ENCODE data around the gene AAGAB. TPM values are rescaled to one million over a fixed set of nuclear protein-coding genes. Genes with fewer than 3 reads are reported as not detected.
"Not testable (repeated sequence)": the region's sequence is repeated elsewhere in the genome, so short reads cannot be mapped to it uniquely, and the experiment has no call there.

The AAGAB gene
- total and polyA plus RNA-seq, 5 donors from 2014 or later, result 28.1 to 67.5 (median 54.3) TPM

DNA sequence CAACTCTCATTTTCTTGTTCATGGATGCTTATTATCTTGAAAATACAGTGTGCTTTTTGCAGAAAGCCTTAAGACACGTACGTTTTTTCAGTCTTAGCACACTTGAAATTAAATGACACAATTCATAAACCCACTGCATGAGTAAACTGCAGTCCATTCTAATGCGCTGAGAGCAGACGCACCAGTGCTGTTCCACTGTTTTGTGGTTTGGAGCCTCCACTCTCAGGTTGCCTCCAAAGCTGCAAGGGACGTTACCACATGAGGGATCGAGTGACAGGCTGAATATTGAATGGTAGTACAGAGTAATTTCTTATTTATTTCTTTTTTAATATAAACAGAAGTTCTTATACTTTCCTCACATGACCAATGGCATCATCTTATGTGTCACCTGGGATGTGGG, 12.4 kb upstream of the AAGAB start:
- H3K27me3 ChIP-seq (ENCODE audit: control insufficient read depth, insufficient read depth, low read length), result no peaks in the 10 kb centered on the region
- H3K4me1 ChIP-seq (ENCODE audit: control insufficient read depth, insufficient read depth, low read length, poor library complexity, severe bottlenecking), result no peaks in the 10 kb centered on the region
- no peak overlapping the region for H3K4me3 ChIP-seq (ENCODE audit: low read depth, low read length)
- H3K9me3 ChIP-seq (ENCODE audit: control insufficient read depth in 2 of 2, low read length in 2 of 2), result no peaks in the 10 kb centered on the region
- ATAC-seq (ENCODE audit: low read depth in 2 of 2), result no peak
- peaks cover 0 to 5% (median 0%) of the 10 kb centered on the region in 7 donors for H3K9me3 Mint-ChIP-seq
- H3K36me3 ChIP-seq (ENCODE audit: control insufficient read depth, insufficient read depth, low read length), result no peaks in the 10 kb centered on the region
- no peak overlapping the region for H3K4me3 Mint-ChIP-seq
- no peak overlapping the region for H3K27ac Mint-ChIP-seq
- no peak overlapping the region for H3K27ac ChIP-seq (ENCODE audit: insufficient read depth, low read length, poor library complexity, severe bottlenecking)
- peaks cover 16% of the 10 kb centered on the region for H3K27me3 Mint-ChIP-seq
- no peaks in the 10 kb centered on the region for H3K36me3 Mint-ChIP-seq
- DNase-seq, result no peak
- H3K4me1 Mint-ChIP-seq, result no peaks in the 10 kb centered on the region

DNA sequence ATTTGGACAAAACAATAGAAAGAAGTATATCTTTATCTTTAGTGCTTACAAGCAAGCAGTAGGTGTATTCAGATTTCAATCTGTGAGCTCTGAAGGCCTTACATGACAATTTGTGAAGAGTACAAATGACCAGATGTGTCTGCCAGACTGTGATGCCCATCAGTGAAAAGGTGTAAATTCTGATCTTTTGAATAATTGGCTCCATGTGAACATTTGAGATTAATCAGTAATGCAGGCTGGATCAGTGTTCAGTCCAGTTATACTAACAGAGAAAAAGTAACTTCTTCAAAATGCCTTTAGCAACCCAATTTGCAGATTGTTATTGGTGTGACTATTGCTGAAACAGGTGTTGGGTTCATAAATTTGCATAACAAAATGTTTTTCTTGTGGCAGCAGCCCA, 5.3 kb upstream of the AAGAB start:
- Histone ChIP-seq H3K27me3 (ENCODE audit: control insufficient read depth, insufficient read depth, low read length) (no peaks in the 10 kb centered on the region), H3K36me3 (ENCODE audit: control insufficient read depth, insufficient read depth, low read length) (no peaks in the 10 kb centered on the region), H3K27ac (ENCODE audit: insufficient read depth, low read length, poor library complexity, severe bottlenecking) (no peak overlapping the region), H3K9me3 (ENCODE audit: control insufficient read depth in 2 of 2, low read length in 2 of 2) (no peaks in the 10 kb centered on the region), H3K4me3 (ENCODE audit: low read depth, low read length) (no peak overlapping the region), H3K4me1 (ENCODE audit: control insufficient read depth, insufficient read depth, low read length, poor library complexity, severe bottlenecking) (peaks cover 3% of the 10 kb centered on the region)
- H3K27me3 Mint-ChIP-seq, result peaks cover 2% of the 10 kb centered on the region
- H3K36me3 Mint-ChIP-seq, result no peaks in the 10 kb centered on the region
- no peaks in the 10 kb centered on the region for H3K9me3 Mint-ChIP-seq
- no peak overlapping the region for H3K4me3 Mint-ChIP-seq
- ATAC-seq (ENCODE audit: low read depth in 2 of 2) (no peak), DNase-seq (no peak)
- H3K4me1 Mint-ChIP-seq, result peaks cover 0 to 22% (median 7%) of the 10 kb centered on the region in 4 donors
- H3K27ac Mint-ChIP-seq, result no peak overlapping the region

DNA sequence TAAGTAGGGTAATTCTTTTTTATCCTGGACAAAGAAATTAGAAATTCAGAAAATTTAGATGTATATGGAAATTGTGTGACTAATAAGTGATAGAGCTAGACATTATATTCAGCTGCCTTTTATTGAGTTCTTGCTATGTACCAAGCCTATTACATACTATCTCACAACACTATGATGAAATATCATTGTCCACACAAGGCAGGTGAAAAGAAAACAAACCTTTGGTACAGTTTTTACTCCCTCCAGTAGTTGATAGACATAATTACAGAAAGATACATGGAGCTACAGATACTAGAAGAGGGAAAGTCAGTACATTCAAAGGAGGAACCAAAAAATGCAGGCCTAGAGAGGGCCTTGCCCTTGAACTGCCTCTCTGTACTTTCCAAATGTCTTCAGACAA, 4.9 kb upstream of the AAGAB start:
- ATAC-seq (ENCODE audit: low read depth in 2 of 2) (no peak), DNase-seq (no peak)
- H3K9me3 Mint-ChIP-seq, result no peaks in the 10 kb centered on the region
- H3K4me1 Mint-ChIP-seq, result peaks cover 0 to 26% (median 9%) of the 10 kb centered on the region in 4 donors
- H3K27ac Mint-ChIP-seq, result no peak overlapping the region
- Histone ChIP-seq H3K4me1 (ENCODE audit: control insufficient read depth, insufficient read depth, low read length, poor library complexity, severe bottlenecking) (peaks cover 3% of the 10 kb centered on the region), H3K4me3 (ENCODE audit: low read depth, low read length) (no peak overlapping the region), H3K36me3 (ENCODE audit: control insufficient read depth, insufficient read depth, low read length) (no peaks in the 10 kb centered on the region), H3K27me3 (ENCODE audit: control insufficient read depth, insufficient read depth, low read length) (no peaks in the 10 kb centered on the region), H3K9me3 (ENCODE audit: control insufficient read depth in 2 of 2, low read length in 2 of 2) (no peaks in the 10 kb centered on the region), H3K27ac (ENCODE audit: insufficient read depth, low read length, poor library complexity, severe bottlenecking) (no peak overlapping the region)
- peaks cover 5% of the 10 kb centered on the region for H3K27me3 Mint-ChIP-seq
- no peak overlapping the region for H3K4me3 Mint-ChIP-seq
- H3K36me3 Mint-ChIP-seq, result no peaks in the 10 kb centered on the region

DNA sequence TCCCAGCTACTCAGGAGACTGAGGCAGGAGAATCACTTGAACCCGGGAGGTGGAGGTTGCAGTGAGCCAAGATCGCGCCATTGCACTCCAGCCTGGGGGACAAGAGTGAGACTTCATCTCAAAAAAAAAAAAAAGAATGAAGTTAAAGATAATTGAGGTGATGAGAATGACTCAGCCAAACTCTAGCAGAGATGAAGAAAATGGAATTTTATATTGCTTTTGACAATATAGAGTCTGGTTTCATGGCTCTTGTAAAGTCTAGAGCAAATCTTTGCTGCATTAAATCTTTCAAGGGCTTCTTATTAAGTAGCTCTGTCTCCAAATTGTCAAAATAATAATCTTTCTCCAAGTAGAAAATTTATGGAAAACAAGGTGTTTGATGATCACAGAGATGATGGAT, 4.0 kb upstream of the AAGAB start:
- peaks cover 0 to 36% (median 14%) of the 10 kb centered on the region in 4 donors for H3K4me1 Mint-ChIP-seq
- H3K4me3 Mint-ChIP-seq; H3K27ac ChIP-seq (ENCODE audit: insufficient read depth, low read length, poor library complexity, severe bottlenecking); DNase-seq; H3K27ac Mint-ChIP-seq; ATAC-seq (ENCODE audit: low read depth in 2 of 2); H3K27me3 Mint-ChIP-seq; H3K36me3 ChIP-seq (ENCODE audit: control insufficient read depth, insufficient read depth, low read length); H3K4me3 ChIP-seq (ENCODE audit: low read depth, low read length); H3K36me3 Mint-ChIP-seq; H3K9me3 Mint-ChIP-seq; H3K9me3 ChIP-seq (ENCODE audit: control insufficient read depth in 2 of 2, low read length in 2 of 2); H3K27me3 ChIP-seq (ENCODE audit: control insufficient read depth, insufficient read depth, low read length): not testable (repeated sequence)
- H3K4me1 ChIP-seq (ENCODE audit: control insufficient read depth, insufficient read depth, low read length, poor library complexity, severe bottlenecking), result peaks cover 12% of the 10 kb centered on the region

DNA sequence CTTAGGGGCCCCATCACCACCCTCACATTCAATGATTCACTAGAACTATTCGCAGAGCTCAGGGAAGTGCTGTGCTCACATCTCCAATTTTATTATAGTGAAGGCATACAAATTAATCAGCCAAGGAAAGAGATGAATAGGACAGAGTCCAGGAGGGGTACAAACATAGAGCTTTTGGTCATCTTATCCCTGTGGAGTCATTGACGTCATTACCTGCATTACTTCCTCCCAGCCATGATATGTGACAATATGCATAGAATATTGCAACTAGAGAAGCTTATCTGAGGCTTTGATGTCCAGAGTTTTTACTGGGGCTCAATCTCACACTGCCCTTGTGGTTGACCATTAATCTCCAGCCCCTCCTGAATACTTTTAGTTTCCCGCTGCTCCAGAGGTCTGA, 1.6 kb upstream of the AAGAB start:
- Mint-ChIP-seq H3K4me1 (peaks cover 12 to 59% (median 32%) of the 10 kb centered on the region in 4 donors), H3K27ac (no peak overlapping the region), H3K27me3 (peaks cover 5% of the 10 kb centered on the region), H3K36me3 (peaks cover 6% of the 10 kb centered on the region), H3K9me3 (peaks cover 0 to 2% (median 0%) of the 10 kb centered on the region in 7 donors), H3K4me3 (peak overlapping the region; percentile 88 to 99 (median 95))
- no peaks in the 10 kb centered on the region for H3K36me3 ChIP-seq (ENCODE audit: control insufficient read depth, insufficient read depth, low read length)
- H3K4me1 ChIP-seq (ENCODE audit: control insufficient read depth, insufficient read depth, low read length, poor library complexity, severe bottlenecking), result peaks cover 21% of the 10 kb centered on the region
- H3K4me3 ChIP-seq (ENCODE audit: low read depth, low read length), result no peak overlapping the region
- ATAC-seq (ENCODE audit: low read depth in 2 of 2) (no peak), DNase-seq (no peak)
- H3K27ac ChIP-seq (ENCODE audit: insufficient read depth, low read length, poor library complexity, severe bottlenecking), result no peak overlapping the region
- H3K27me3 ChIP-seq (ENCODE audit: control insufficient read depth, insufficient read depth, low read length), result no peaks in the 10 kb centered on the region
- H3K9me3 ChIP-seq (ENCODE audit: control insufficient read depth in 2 of 2, low read length in 2 of 2), result no peaks in the 10 kb centered on the region

DNA sequence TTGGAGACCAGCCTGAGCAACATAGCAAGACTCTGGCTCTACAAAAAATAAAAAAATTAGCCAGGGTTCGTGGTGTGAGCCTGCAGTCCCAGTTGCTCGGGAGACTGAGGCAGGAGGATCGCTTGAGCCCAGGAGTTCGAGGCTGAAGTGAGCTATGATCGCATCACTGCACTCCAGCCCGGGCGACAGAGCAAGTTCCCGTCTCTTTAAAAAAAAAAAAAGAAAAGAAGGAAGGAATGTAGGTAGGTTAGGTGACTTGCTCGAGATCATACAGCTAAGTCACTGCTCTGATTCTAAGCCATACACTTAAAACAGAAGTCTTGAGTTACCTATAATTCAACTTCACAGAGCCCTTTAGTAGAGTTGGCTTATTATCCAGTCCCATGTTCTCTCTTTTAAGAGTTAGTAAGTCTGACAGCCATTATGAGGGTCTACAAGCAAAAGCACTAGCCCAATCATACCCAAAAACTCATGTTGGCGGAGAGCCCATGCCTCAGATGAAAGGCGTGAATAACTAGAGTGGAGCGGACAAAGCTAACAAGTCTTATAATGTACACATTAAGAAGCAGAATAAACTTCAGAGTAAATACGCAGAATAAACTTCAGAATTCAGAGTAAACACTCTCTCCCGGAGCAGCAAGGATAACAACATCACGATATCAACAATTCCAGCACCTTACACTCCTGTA, 768 bp downstream of the AAGAB start:
- Mint-ChIP-seq H3K27ac (peak overlapping the region; percentile 82 to 98 (median 97)), H3K27me3 (peaks cover 9% of the 10 kb centered on the region), H3K36me3 (peaks cover 6% of the 10 kb centered on the region), H3K9me3 (peaks cover 0 to 4% (median 0%) of the 10 kb centered on the region in 7 donors), H3K4me3 (peak overlapping the region; percentile 92 to 99 (median 98)), H3K4me1 (peaks cover 17 to 67% (median 43%) of the 10 kb centered on the region in 4 donors)
- H3K4me1 ChIP-seq (ENCODE audit: control insufficient read depth, insufficient read depth, low read length, poor library complexity, severe bottlenecking), result peaks cover 21% of the 10 kb centered on the region
- no peaks in the 10 kb centered on the region for H3K27me3 ChIP-seq (ENCODE audit: control insufficient read depth, insufficient read depth, low read length)
- no peaks in the 10 kb centered on the region for H3K9me3 ChIP-seq (ENCODE audit: control insufficient read depth in 2 of 2, low read length in 2 of 2)
- ATAC-seq (ENCODE audit: low read depth in 2 of 2) (no peak), DNase-seq (no peak)
- H3K4me3 ChIP-seq (ENCODE audit: low read depth, low read length), result peak overlapping the region; percentile 99
- H3K27ac ChIP-seq (ENCODE audit: insufficient read depth, low read length, poor library complexity, severe bottlenecking), result peak overlapping the region; percentile 86
- H3K36me3 ChIP-seq (ENCODE audit: control insufficient read depth, insufficient read depth, low read length), result no peaks in the 10 kb centered on the region

DNA sequence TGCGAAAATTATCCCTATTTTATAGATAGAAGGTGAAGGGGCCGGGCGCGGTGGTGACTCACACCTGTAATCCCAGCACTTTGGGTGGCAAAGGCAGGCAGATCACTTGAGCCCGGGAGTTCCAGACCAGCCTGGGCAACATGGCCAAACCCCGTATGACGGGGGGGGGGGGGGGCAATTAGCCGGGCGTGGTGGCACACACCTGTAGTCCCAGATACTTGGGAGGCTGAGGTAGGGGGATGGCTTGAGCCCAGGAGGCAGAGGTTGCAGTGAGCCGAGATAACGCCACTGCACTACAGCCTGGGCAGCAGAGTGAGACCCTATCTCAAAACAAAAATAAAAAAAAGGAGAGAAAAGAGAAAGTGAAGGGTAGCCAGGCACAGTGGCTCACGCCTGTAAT, 1.4 kb downstream of the AAGAB start:
- H3K27me3 Mint-ChIP-seq, result peaks cover 9% of the 10 kb centered on the region
- H3K9me3 ChIP-seq (ENCODE audit: control insufficient read depth in 2 of 2, low read length in 2 of 2), result no peaks in the 10 kb centered on the region
- no peak for DNase-seq
- ATAC-seq (ENCODE audit: low read depth in 2 of 2), result no peak
- peaks cover 20 to 70% (median 47%) of the 10 kb centered on the region in 4 donors for H3K4me1 Mint-ChIP-seq
- H3K4me3 ChIP-seq (ENCODE audit: low read depth, low read length), result peak overlapping the region; percentile 99
- peak overlapping the region; percentile 77 to 98 (median 97) for H3K27ac Mint-ChIP-seq
- H3K9me3 Mint-ChIP-seq, result peaks cover 0 to 4% (median 0%) of the 10 kb centered on the region in 7 donors
- H3K4me3 Mint-ChIP-seq, result peak overlapping the region; percentile 63 to 99 (median 95)
- H3K27ac ChIP-seq (ENCODE audit: insufficient read depth, low read length, poor library complexity, severe bottlenecking), result peak overlapping the region; percentile 86
- peaks cover 27% of the 10 kb centered on the region for H3K4me1 ChIP-seq (ENCODE audit: control insufficient read depth, insufficient read depth, low read length, poor library complexity, severe bottlenecking)
- H3K36me3 Mint-ChIP-seq, result peaks cover 6% of the 10 kb centered on the region
- no peaks in the 10 kb centered on the region for H3K27me3 ChIP-seq (ENCODE audit: control insufficient read depth, insufficient read depth, low read length)
- H3K36me3 ChIP-seq (ENCODE audit: control insufficient read depth, insufficient read depth, low read length), result peaks cover 3% of the 10 kb centered on the region

DNA sequence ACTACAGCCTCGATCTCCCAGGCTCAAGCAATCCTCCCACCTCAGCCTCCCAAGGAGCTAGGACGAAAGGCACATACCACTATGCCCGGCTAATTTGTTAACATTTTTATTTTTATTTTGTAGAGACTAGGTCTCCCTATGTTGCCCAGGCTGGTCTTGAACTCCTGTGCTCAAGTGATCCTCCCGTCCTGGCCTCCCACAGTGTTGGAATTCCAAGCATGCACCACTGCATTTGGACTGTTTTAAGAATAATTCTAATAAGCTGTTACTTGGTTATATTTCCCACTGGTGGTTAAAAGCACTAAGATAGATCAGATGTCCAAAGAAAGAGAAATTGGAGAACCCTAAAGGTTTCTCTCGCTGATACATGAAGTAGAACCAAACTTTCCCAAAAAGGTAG, 3.1 kb downstream of the AAGAB start:
- ATAC-seq (ENCODE audit: low read depth in 2 of 2) (no peak), DNase-seq (no peak)
- no peaks in the 10 kb centered on the region for H3K9me3 ChIP-seq (ENCODE audit: control insufficient read depth in 2 of 2, low read length in 2 of 2)
- peaks cover 27% of the 10 kb centered on the region for H3K4me1 ChIP-seq (ENCODE audit: control insufficient read depth, insufficient read depth, low read length, poor library complexity, severe bottlenecking)
- Mint-ChIP-seq H3K9me3 (peaks cover 0 to 8% (median 2%) of the 10 kb centered on the region in 7 donors), H3K36me3 (peaks cover 15% of the 10 kb centered on the region), H3K4me1 (peaks cover 29 to 74% (median 51%) of the 10 kb centered on the region in 4 donors), H3K27ac (peak overlapping the region in 2 of 3 donors; percentile 18 to 41), H3K27me3 (peaks cover 9% of the 10 kb centered on the region), H3K4me3 (peak overlapping the region in 3 of 4 donors; percentile 0 to 69 (median 38))
- no peaks in the 10 kb centered on the region for H3K27me3 ChIP-seq (ENCODE audit: control insufficient read depth, insufficient read depth, low read length)
- no peak overlapping the region for H3K4me3 ChIP-seq (ENCODE audit: low read depth, low read length)
- no peak overlapping the region for H3K27ac ChIP-seq (ENCODE audit: insufficient read depth, low read length, poor library complexity, severe bottlenecking)
- peaks cover 3% of the 10 kb centered on the region for H3K36me3 ChIP-seq (ENCODE audit: control insufficient read depth, insufficient read depth, low read length)
